ENCODE measurements around the gene ZGRF1.
"Not testable (repeated sequence)": the region's sequence is repeated elsewhere in the genome, so short reads cannot be mapped to it uniquely, and the experiment has no call there.

The ZGRF1 gene

DNA sequence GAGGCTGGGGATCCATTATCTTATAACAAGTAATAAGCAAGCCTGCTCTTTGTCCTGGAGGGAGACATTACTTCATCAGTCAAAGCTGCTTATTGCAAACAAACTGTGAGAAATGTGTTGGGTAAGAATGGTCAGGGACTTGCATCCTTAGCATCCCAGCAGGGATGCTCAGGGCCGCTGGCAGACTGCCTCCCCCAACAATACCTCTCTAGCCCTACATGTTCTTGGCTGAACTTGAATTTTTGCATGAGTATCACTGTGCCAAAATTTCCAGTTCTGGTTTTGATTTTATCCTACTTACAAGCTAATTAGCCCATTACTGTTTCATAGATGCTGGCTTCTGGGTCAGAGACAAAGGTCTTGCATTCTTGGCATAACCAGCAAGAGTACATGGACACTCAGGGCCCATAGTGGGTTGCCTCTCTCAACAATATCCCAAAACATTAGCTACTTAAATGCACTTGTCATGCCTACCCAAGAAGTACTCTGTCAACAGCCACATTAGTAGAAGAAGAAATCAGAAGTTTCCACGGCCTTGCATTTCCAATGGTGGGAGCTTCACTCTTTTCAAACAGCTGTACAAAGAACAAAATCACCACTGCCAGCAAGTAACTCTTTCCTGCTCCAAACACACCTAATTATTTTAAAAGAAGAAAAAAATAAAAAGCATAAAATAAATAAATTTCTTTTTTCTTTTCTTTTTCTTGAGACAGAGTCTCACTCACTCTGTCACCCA is 78.9 kb downstream of the ZGRF1 start:
- no peak for DNase-seq

GRCh38 chr4:112554271-112554670 is 82.4 kb downstream of the ZGRF1 start:
- DNase-seq, result not testable (repeated sequence)

GRCh38 chr4:112552668-112553067 is 84.0 kb downstream of the ZGRF1 start:
- peak; percentile 52 for DNase-seq

DNA sequence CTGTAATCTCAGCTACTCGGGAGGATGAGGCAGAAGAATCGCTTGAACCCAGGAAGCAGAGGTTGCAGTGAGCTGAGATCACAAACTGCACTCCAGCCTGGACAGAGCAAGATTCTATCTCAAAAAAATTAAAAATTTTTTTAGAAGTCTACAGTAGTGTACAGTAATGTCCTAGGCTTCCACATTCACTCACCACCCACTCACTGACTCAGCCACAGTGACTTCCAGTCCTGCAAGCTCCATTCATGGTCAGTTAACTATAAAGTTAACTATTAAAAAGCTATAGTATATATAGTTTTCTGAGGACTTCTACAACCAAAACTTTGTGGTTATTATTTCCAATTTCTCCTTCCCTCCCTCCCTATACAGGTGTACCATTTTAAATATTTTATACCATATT is 86.0 kb downstream of the ZGRF1 start:
- peak; percentile 26 for DNase-seq

DNA sequence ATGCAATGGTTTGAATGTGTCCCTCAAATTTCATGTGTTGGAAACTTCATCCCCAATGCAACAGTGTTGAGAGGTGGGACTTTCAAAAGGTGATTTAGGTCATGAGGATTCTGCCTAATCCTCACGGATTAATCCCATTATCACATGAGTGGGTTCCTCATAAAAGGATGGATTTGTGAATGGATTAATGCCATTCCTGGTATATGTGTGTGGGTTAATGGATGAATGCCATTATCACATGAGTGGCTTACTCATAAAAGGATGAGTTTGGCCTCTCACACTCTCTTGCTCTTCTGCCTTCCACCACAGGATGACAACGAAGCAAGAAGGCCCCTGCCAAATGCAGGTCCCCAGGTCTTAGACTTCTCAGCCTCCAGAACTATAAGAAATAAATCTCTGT is 90.2 kb downstream of the ZGRF1 start:
- DNase-seq, result no peak

DNA sequence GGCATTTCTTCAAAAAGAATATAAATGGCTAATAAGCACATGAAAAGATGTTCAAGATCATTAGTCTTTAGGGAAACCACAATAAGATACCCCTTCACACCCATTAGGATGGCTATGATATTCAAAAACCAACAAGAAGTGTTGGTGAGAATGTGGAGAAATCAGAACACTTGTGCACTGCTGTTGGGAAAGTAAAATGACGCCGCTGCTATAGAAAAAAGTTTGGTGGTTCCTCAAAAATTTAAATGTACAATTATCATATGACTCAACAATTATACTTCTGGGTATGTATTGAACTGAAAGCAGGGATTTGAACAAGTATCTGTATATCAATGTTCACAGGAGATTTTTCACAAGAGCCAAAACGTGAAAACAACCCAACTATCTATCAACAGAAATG is 91.4 kb downstream of the ZGRF1 start:
- no peak for DNase-seq

GRCh38 chr4:112540695-112541094 is 96.0 kb downstream of the ZGRF1 start:
- DNase-seq, result no peak

GRCh38 chr4:112536123-112536522 is 100.6 kb downstream of the ZGRF1 start:
- no peak for DNase-seq

- no peak for DNase-seq
These were observed 104.4 kb downstream of the ZGRF1 start for GRCh38 chr4:112532267-112532666.

DNA sequence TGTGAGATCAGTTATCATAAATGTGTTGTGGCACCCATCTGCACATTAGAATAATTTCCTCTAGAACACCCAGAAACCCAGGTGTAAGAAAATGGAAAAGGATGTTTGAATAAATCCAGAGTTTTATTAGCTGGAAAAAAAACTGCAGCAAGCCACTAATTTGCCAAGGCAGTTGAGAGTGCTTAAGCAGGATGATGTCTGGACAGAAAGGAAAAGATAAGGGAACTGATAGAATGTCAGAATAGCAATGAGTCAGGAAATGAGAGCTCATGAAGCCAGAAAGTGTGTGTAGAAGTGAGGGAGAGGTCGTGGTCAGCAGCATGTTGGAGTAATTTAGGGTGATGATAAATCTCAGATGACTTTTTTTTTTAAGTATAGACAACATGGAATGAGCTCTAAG is 105.6 kb downstream of the ZGRF1 start:
- DNase-seq, result no peak

- DNase-seq, result peak; percentile 23
These were observed 110.6 kb downstream of the ZGRF1 start for GRCh38 chr4:112526061-112526460.

GRCh38 chr4:112523764-112524505 is 112.8 kb downstream of the ZGRF1 start:
- peak; percentile 14 for DNase-seq

GRCh38 chr4:112523008-112523721 is 113.5 kb downstream of the ZGRF1 start:
- DNase-seq, result peak; percentile 35

DNA sequence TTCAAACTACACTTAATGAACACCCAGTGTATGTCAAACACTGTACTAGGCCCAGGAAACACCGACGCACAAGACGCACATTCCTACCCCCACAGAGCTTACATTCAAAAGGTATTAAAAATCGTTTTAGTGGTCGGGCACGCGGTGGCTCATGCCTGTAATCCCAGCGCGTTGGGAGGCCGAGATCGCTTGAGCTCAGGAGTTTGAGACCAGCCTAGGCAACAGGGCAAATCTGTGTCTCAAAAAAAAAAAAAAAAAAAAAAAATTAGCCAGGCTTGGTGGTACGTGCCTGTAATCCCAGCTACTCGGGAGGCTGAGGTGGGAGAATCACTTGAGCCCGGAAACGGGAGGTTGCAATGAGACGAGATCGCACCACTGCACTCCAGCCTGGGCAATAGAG is 114.3 kb downstream of the ZGRF1 start:
- not testable (repeated sequence) for DNase-seq

DNA sequence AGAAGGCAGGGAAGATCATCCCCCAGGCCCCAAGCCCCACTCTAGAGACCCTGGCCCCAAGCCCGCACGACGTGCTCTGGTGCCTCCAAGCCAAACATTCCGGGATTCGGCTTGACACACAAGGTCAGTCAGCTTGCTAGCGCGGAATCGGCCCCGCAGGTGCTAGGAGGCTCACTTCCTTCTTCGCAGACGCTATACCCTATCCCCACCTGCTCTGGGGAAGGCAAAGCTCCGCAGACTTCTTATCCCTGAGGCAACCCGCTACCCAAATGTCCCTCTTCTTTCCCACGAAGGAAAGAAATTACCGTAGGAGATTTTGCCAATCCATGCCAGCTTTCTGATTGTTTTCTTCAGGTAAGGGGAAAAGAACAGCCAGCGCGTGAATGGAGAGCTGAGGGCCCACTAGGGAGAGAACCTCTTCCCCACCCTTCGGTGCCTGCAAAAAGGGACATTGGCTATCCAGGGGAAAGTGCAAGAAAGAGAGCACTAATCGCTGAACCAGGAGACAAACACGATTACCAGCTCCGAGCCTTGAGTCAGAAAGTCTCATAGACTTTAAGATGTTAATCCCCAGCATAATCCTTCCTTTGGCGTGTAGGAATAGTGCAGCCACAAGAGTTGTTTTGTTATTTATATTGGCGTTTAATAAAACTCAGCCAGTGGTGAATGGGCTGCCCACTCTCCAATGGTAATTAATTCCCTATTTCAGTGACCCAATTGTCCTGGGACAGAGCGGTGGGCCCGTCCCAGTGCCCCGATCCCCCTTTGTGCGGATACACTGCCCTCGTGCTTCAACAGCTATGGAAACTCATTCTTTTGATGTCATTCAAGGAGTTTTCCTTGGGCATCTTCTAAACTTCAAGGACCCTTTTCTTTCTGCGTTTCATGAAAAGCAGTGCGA is 115.3 kb downstream of the ZGRF1 start:
- no peak for DNase-seq

- peak; percentile 16 for DNase-seq
These were observed 116.0 kb downstream of the ZGRF1 start for GRCh38 chr4:112520598-112521122.

GRCh38 chr4:112519689-112520597 is 116.8 kb downstream of the ZGRF1 start:
- no peak for DNase-seq

- DNase-seq, result no peak
These were observed 118.0 kb downstream of the ZGRF1 start for GRCh38 chr4:112518675-112519074.

DNA sequence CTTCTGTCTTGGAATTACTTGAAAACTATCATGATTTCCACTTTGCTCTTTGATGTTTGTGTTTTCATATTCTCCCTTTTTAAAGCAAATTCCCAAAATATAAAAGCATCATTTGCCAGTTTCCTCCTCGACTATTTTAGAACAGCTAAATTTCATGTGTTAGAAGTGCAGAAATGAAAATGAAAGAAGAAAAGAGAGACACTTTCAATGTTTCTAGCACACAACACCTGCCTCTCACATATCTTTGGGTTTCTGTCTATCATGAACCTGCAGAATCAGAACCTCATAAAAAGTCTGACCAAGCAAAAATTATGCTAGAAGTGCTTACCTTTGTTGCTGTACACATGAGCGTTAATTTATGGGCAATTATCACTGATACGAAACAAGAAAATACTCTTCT is 118.8 kb downstream of the ZGRF1 start:
- DNase-seq, result no peak

DNA sequence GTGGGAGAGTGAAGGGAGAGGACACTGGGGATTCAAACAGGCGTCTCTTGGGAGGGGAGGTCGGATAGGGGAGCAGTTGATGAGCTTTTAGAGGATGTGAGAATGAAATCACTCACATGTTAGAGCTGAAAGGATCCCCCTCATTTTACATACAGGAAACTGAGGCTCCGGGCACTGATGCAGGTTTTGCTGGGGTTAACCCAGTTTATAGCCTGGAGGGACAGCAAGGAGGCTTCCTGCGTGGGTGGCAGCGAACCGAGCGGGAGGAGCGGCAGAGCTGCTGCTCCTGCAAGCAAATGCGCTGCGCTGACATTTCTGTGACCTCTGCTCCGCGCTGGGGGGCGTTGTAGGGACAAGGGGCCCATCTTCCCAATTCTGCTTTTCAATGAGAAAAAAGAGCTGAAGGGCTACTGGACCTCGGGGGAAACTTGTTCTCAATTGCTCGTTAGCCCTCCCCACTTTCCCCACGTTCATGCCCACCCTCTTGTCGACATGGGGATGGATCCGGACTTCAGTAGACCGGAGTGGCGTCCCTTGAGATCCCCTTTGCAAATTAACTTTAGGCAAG is 119.6 kb downstream of the ZGRF1 start:
- DNase-seq, result no peak

GRCh38 chr4:112516471-112517066 is 120.1 kb downstream of the ZGRF1 start:
- no peak for DNase-seq

Measured in fibroblast of upper back skin (primary cell).